Astrocyte of the spinal cord (primary cell): ENCODE data around the gene PHF19.

Experiments used
- DNase-seq: peaks from one replicate; pipeline ENCODE4 v3.0.0; 2011; ENCODE audit warnings: low read depth, low spot score
- H3K4me3 ChIP-seq: 2 replicates; pipeline ENCODE4 v1.5.1; 2011; ENCODE audit warnings: low read depth, mild to moderate bottlenecking, low read length, moderate library complexity
- CTCF ChIP-seq: IDR thresholded peaks from 2 replicates; pipeline ENCODE4 v1.5.1; 2012; ENCODE audit warnings: low read depth, mild to moderate bottlenecking, low read length, inconsistent platforms
- in situ Hi-C: cut with HindIII; loops from 2 replicates; pipeline ENCODE4 v1.10.0; 2017; ENCODE audit warnings: low sequenced_read_pairs

Gene PHF19

GRCh38 chr9:120917929-120918762, 41.2 kb upstream of the PHF19 start:
- no peak for DNase-seq
- no peak for TF ChIP-seq CTCF
- no peak overlapping the region for H3K4me3 ChIP-seq
- in situ Hi-C loops: no loop called here

GRCh38 chr9:120916991-120917880, 40.2 kb upstream of the PHF19 start:
- H3K4me3 ChIP-seq: no peak overlapping the region
- TF ChIP-seq CTCF: no peak
- no peak for DNase-seq
- in situ Hi-C loops: no loop called here

GRCh38 chr9:120916588-120916987, 39.6 kb upstream of the PHF19 start:
- TF ChIP-seq CTCF: peak; percentile 15
- in situ Hi-C loops: no loop called here
- peak; percentile 73 for DNase-seq
- H3K4me3 ChIP-seq: no peak overlapping the region

- in situ Hi-C loops: no loop called here
- DNase-seq: no peak
- no peak for TF ChIP-seq CTCF
- H3K4me3 ChIP-seq: no peak overlapping the region
Observed at GRCh38 chr9:120915854-120916470, 39.0 kb upstream of the PHF19 start.

- DNase-seq: no peak
- no peak for TF ChIP-seq CTCF
- H3K4me3 ChIP-seq: no peak overlapping the region
- in situ Hi-C loops: no loop called here
Observed at GRCh38 chr9:120914953-120915352, 38.0 kb upstream of the PHF19 start.

GRCh38 chr9:120914396-120914795, 37.4 kb upstream of the PHF19 start:
- DNase-seq: no peak
- no peak for TF ChIP-seq CTCF
- in situ Hi-C loops: no loop called here
- no peak overlapping the region for H3K4me3 ChIP-seq
